Left hindlimb (tissue), 1 donor: ENCODE results near the gene COL1A2.
A peak's percentile ranks its signal among the peaks of the same experiment; 100 is the strongest.

ENCODE experiments used
- DNase-seq: peaks from one replicate; pipeline ENCODE4 v3.0.0-alpha.2; 2018

The COL1A2 gene

DNA sequence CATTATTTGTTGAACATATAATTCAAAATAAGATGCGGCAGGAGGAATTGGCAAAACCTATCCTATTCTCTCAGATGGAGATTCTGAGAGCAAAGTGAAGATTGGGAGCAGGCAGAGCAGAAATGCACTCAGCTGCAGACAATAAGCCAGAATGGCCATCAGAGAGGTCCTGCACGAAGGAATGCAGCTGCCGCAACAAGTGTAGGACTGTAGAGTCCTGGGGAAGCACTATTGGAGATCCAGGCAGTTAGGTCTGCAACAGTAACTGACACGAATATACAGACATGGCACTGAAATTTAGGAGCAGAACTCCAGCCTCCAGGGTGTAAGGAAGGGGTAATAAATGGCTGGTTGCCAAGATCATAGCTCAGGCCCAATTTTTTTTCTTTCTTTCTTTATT is 10.4 kb upstream of the COL1A2 start:
- DNase-seq, result no peak

DNA sequence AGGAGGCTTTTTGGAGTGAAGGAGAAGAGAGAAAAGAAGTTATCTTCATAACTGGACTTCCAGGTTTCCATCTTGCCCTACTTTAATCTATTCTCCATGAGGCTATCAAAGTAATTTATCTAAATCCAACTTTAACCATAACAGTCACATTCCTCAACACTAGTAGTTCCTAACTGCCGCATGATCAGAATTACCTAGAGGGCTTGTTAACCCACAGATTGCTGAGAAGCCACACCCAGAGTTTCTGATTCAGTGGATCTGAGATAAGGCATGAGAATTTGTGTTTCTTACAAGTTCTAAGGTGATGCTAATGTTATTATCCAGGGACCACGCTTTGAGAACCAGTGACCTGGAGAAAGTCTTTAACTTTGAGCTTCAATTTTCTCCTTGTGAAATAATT is 8.3 kb upstream of the COL1A2 start:
- DNase-seq, result no peak

DNA sequence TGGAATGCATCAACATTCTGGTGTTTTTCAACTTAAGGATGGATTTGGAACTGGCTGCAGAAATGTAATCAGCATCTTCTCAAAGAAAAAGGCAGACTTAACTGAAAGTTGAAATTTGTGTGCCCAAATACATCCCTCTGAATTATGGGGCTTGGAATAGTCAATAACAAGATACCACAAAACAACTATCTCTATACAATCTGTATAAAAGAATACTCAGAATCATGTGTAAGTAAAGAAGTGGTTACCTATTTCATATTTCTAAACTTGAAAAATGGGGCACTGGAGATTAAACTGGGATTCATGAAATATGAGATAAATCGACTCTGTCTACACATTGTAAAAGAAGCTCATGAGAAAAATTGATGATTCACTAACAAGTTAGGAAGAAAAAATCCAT is 6.2 kb upstream of the COL1A2 start:
- DNase-seq, result no peak

DNA sequence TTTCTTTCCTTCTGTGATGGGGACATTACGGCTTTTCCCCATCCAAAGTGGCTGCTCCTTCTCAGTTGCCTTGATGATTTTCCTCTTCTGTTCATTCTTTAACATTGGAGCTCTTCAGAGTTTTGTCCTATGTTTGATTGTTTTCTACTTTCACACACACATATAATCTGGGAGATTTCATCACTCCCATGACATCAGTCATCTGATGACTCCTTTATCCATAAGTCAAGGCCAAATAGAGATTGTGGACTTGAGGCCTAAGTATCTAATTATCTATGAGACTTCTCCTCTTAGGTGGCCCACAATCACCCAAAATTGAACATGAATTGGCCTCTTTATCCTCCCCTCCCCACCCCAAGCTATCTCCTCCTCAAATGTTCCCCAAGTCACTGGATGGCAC is 5.3 kb upstream of the COL1A2 start:
- DNase-seq, result no peak

DNA sequence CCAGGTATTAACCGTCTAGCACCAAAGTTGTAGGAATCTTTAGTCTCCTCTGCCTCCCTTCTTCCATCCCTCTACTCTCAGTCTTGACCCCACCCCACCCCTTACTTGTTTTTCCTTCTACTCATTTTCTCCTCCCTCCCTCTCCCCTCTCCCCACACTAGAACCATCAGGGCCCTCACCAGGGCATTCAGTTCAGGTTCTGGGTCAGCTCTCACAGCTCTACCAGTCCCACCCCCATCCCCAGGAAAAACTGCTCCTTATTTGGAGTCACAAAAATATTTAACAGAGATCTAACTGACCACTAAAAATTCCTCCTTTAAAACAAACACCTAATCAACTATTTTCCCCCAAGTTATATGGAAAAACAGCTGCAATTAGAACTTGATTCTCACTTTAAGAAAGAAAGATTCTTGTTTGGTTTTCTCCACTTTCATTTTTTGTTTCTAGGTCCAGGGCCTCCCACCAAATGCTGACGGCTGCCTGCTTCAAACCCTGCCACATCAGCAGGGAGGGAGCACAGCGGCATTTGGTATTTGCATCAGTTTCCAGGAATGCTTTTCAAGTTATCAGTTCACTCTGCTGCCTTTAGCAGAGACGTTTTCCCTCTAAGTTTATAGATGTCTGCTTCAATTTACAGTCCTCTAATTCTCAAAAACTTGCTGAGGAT is 2.8 kb upstream of the COL1A2 start:
- DNase-seq, result peak; percentile 80

DNA sequence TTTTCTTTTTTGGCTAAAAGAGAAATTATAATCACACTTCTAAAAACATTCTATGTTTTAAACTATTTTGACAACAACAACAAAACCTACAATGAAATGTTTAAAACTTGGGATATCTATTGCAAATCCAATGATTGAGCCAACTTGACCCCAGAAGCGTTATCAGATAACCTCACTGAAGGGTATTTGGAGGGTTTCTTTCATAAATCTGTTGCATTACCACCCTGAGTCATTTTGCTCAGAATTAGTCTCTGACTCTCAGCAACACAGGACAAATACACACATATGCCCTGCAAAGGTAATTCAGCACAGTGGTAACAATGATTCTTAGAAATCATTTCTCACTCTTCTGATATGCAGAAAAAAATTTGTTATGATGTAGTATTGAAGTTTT is 2.3 kb upstream of the COL1A2 start:
- no peak for DNase-seq

DNA sequence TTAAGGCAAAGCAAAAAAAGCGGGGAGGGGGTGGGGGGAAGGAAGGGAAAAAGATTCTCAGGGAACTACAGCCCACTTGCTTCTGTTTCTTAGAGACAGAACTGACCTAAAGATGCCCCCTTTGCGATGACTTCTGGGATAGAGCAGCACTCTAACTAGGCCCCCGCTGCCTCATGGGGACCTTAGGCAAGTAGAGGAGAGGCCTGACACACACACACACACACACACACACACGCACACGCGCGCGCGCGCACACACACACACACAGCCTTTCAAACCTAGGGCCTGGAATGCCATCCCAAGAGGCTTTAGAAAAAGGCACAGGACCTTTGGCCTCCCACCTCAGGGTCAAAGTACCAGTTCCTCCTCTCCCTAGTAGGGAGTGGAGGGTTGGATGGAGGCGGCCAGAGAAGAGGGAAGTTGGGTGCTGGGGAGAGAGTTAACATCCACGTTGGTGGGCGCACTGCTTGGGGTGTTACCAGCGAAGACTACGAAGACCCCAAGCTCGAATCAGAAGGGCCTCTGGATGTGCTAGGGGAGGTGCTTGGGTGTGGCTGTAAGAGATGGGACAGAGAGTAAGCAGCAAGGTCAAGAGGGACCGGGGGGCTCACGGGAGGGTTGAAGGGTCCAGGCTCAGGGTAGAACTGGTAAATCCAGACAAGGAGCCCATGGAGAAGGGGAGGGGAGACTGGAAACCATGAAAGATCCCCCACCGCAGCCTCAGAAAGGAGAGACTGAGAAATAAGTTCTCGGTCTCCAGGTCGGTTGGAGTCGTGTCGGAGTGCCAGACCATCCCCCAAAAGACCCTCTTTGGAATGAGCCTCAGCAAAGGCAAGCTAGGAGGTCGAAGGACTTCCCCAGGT is 1.2 kb upstream of the COL1A2 start:
- peak; percentile 89 for DNase-seq

DNA sequence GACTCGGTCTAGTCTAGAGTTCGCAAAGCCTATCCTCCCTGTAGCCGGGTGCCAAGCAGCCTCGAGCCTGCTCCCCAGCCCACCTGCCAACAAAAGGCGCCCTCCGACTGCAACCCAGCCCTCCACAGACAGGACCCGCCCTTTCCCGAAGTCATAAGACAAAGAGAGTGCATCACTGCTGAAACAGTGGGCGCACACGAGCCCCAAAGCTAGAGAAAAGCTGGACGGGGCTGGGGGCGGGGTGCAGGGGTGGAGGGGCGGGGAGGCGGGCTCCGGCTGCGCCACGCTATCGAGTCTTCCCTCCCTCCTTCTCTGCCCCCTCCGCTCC is 622 bp upstream of the COL1A2 start:
- no peak for DNase-seq

DNA sequence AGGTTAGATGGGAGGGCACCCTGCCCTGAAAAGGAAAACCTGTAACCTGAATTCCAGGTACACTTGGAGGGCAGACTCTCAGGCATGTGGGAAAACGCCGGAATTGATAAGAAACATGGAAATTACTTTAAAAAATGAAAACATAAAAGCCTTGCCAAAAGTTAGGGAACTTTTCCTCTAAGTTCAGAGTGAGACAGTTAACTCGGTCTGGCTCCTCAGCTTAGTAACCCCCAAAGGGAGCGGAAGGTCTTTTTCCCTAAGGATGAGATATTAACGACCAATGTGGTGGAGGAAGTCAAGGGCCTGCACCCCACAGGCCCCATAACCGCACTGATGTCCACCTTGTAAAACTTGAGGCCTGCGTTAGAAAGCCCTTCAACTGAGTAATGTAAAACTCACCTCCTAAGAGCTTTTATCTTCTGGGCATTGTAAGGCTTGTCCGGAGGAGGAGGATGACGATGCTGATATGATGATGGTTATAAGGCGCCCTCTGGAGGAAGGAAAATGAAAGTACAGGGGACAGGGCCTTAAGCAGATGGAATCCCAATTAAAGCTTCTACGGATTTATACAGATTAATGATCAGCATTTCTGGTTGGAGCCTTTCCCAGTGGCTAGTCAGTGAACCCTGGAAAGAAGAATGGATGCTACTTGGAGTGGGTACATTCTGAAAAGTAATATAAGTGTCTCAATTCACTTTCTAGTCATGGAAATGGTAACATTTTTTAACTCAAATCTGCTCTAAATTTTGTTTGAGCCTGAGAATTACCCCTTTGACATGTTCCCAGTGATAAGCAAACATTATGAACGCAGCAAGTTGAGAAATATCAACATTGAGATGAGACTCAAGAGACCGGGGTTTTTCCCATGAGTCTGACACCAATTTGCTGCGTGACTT is 694 bp downstream of the COL1A2 start:
- peak; percentile 64 for DNase-seq

DNA sequence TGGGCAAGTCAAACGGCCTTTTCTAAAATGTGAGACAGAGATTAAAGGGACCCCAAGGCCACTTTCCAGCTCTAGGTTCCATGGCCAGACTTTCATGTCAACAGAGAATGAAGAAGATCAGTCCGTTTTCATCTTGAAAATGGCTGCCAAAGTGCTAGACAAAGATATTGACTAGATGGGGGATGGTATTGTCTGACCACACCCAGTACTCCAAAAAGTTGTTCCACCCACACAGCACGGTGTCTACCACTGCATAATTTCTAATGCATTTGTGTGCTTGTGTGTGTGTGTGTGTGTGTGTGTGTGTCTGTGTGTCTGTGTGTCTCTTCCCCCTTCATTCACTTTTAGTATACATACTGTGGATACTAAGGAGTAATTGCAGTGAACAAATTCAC is 1.3 kb downstream of the COL1A2 start:
- DNase-seq, result peak; percentile 80

DNA sequence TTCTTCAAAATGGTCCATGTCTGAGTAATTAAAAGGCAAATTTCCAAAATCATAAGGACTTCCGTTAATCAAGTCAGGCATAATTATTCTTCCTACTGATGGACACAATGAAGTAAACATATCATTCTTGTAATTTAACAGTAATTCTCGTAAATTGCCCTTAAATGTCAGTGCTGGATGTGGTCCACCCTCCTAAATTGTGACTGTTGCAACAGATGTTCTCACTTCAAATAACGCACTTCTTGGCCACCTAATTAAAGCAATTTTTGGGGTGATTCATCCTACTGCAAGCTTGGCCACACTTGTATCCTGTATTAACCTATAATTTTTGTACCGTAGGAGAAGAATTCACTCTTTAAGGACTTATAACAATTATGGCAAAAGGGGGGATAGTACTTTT is 1.9 kb downstream of the COL1A2 start:
- DNase-seq, result no peak

DNA sequence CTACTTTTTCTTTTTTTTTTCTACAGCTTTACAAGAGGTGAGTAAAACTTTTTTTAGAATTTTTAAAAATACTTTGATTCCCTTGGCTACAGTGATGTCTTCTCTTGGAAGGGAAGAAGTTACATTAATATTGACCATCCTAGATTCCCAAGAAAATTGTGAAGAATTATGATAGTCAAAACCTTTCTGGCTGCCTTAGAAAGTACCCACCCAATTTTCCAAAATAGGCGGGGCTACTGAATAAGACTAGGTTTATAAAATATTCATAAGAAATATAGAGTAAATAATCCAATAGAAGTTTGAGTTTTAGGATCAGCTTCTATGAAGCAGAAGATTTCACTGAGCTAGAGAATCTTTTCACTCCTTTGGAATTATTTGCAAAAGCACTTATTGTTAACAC is 3.0 kb downstream of the COL1A2 start:
- DNase-seq, result no peak

DNA sequence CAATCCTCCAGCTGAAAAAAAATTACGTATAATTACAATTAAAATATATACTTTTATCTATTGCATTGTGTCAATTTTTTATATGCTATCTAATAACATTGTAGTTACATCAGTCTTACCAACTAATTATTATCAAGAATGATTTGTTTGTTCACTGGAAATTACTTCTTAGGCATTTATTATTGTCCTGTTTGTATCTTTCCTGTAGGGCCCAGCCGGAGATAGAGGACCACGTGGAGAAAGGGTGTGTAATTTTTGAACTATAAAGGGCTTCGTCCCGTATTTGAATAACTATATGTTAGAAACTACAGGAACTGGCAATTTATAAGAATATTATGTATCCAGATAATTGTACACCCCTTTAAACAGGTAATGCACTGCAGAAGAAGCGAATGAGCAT is 4.1 kb downstream of the COL1A2 start:
- DNase-seq, result no peak

DNA sequence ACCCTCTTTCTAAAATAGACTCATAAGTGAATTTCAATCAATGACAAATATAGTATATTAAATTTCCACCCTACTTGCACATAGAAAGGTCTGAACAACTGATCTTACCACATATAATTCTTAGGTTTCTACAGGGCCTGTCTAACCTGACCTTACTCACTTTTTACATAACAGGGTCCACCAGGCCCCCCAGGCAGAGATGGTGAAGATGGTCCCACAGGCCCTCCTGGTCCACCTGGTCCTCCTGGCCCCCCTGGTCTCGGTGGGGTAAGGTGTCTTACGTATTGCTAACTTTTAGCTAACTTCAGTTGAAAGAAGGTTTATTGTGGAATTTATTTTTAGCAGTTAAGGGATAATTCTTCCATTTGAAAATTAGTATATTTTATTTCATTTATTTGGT is 5.3 kb downstream of the COL1A2 start:
- peak; percentile 66 for DNase-seq

DNA sequence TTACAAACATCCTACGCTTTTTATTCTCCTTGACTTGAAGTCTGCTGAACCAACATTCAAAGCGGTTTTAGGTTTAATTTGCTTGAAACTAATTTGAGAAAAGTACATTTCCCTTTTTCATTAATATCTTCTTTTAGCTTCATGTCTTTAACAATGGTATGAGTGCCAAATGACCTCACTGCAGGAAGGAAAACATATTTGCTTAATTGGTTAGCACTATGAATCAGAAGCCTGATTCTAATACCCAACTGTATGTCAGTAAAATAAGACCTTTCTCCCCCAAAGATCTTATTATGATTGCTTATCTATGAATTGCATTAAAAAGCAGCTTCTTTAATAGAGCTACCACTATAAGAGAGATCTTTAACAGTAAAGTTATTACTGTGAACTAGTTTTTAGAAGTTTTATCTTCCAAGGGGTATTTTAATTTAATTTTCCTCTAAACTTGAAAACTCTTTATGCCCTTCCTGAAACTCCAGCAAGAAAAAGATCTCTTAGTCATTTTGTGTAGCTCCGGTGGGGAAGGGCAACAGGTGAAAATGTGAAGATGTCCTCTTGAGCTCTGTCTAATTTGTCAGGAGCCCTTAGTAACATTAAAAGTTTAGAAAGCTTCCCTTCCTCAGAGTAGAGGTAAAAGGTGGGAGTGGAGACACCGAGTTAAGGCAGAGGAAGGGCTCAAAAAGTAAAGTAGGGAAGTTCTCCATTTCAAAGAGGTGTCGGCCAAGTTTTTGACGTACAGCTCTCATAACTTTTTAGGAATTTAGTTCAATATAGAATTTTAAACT is 6.1 kb downstream of the COL1A2 start:
- no peak for DNase-seq

DNA sequence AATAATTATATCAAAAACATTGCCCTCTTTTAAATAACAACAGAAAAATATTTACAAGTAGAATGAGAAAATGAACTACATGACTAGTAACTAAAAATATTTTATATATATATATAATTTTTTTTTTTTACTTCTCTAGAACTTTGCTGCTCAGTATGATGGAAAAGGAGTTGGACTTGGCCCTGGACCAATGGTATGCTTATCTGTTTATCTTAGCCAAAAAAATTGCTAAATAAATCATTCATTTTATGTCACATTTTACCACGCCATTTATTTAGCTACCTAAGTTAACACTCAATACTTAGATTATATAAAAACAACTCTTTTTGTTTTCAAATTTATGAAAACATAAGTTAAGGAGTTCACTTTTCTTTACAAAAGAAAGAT is 6.7 kb downstream of the COL1A2 start:
- no peak for DNase-seq

DNA sequence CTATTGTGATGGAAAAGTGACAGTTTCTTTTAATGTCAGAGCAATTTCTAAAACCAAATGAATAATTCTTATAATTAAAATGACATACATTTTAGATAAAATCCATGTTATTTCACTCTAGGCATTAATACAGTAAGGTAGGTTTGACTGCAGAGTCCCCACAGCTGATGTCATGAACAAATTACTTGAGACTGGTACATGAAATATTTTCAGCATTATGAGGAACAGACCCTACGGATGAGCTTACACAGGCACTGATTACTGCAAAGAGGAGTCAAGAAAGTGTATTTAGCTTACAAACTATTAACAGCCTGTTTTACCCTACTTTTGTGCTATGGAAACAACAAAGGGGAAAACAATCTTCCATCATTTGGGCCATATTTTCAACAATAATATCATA is 8.9 kb downstream of the COL1A2 start:
- DNase-seq, result no peak

DNA sequence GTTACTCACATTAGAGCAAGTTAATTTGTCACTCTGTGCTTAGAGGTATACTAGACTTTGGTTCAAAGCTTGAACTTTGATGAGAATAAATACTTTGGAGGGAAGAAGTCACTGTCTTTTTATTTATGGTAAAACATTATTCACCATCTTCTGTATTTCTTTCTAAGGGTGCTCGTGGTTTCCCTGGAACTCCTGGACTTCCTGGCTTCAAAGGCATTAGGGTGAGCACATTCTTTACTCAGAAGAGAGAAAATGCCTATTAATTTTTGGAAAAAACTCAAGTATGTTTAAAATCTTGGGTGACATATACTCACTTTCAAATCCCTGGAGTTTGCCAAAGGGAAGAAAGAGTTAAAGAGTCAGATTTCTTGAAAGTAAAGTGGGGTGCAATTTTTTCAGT is 10.8 kb downstream of the COL1A2 start:
- no peak for DNase-seq

DNA sequence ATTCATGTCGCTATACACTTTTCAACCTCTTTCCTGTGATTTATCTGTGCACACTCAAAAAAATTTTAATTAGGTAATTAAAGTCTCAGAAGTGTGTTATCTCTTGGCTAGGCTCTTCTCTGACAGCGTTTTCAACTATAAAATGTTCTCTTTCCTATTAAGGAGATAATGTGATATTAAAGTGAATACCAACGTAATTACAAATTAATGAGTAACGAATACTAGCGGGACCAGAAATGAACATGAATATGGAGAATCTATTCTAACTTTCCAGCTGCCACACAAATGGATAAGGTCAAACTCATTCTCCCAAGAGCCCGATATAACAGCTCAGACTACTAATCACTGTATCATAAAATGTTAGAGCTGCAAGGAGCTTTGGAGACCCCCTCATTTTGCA is 12.0 kb downstream of the COL1A2 start:
- DNase-seq, result no peak

DNA sequence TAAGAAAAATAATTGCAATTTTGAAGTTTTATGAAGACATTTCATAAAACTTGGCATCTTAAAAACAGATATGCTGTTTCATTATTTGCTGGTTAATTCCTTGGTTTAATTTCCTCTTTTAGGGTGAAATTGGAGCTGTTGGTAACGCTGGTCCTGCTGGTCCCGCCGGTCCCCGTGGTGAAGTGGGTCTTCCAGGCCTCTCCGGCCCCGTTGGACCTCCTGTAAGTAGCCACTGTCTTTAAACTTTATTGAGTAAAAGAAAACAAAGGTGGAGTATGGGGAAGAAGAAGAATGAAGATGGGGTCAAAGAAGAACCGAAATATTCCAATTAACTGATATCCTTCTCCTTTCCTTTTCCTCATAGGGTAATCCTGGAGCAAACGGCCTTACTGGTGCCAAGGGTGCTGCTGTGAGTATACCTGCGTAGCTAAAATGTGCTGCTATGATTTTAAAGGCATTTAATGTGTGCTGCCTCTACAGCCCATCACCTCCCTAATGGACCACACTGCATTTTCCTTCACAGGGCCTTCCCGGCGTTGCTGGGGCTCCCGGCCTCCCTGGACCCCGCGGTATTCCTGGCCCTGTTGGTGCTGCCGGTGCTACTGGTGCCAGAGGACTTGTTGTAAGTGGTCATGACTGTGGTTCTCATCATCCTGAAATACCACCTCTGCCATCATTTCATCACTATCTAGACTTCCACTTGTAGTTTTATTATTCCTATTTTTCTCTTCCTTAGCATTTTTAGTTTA is 14.7 kb downstream of the COL1A2 start:
- peak; percentile 62 for DNase-seq

DNA sequence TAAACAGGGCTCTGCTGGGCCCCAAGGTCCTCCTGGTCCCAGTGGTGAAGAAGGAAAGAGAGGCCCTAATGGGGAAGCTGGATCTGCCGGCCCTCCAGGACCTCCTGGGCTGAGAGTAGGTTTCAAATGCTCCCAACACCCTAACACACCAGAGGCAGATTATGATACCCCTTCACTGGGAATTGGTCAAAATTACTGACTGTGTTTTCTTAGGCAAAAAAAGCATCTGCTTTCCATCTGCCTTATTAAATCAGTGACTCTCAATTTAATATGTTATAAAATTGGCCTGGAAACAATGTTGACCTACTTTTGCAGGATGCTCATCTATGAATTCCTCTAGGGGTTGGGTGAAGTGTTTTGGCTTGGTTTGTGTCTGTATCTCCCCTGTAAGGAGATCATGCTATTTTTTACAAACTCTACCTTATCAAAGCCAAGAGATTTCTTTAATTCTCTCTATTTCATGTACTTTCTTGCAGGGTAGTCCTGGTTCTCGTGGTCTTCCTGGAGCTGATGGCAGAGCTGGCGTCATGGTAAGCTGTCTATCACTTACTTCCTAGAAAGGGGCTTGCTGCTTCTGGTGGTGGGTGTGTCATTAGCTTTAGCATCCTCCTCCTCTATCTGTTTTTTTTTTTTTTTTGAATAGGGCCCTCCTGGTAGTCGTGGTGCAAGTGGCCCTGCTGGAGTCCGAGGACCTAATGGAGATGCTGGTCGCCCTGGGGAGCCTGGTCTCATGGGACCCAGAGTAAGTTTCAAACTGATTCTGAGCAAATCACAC is 15.9 kb downstream of the COL1A2 start:
- DNase-seq, result peak; percentile 63

DNA sequence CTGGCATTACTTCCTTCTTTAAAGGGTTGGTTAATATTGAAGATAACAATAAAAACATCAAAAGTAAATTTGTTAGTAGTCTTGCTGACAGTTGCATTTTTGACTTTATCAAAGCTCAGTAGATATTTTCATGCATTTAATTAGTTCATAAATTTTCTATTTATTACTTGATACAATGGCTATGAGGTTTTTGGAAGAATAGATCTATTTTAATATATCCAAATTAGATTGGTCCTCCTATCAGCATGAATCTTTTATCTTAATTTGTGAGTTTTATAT is 16.4 kb downstream of the COL1A2 start:
- no peak for DNase-seq
